HT1080 (cell line): ENCODE data around the gene CACNA1E. TPM values are rescaled to one million over a fixed set of nuclear protein-coding genes. Genes with fewer than 3 reads are reported as not detected.

Source experiments
- DNase-seq: peaks from one replicate; pipeline ENCODE4 v3.0.0-alpha.2; 2015; ENCODE audit warnings: low read depth
- total RNA-seq: library from RNA; depleted of rRNA; stranded (reverse); fragments of >200 nt; shearing (Covaris generic); gene quantifications from 2 replicates; pipeline ENCODE4 v1.2.3, GENCODE V29; 2014

CACNA1E gene
- total RNA-seq, 1 experiment from 2014 or later, result 0.29 TPM

GRCh38 chr1:181765451-181766026 is 282.2 kb downstream of the CACNA1E start:
- no peak for DNase-seq

DNA sequence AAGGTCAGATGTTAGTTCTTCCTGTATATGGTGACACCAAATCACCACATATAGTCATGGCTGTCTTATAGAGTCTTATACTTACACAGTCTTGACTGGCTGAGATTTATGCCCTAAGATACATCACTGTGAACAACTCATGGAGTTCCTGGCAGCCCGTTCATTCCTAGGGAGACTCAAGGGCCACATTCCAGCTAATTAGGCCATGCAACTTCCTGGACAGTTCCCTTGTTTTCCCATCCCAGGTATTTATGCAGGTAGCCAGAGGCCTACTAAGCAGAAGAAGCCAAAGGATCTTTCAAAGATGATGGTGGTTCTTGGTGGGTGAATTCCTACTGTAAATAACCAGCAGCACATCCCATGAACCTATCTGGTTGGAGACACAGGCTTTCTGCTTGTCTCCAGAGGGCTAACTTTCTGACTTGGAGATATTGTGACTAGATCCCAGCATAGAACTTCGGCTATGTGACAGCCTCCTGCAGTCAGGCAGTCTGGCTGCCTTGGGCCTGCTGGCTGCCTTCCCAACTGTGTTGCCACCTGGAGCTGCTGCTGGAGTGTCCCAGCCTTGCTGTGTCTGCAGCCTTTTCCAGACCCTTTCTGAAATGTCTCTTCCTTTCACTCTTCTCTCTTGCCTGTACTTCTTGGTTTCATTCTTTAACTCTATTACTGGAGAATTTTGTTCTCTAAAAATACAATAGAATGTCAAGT is 283.8 kb downstream of the CACNA1E start:
- DNase-seq, result no peak

DNA sequence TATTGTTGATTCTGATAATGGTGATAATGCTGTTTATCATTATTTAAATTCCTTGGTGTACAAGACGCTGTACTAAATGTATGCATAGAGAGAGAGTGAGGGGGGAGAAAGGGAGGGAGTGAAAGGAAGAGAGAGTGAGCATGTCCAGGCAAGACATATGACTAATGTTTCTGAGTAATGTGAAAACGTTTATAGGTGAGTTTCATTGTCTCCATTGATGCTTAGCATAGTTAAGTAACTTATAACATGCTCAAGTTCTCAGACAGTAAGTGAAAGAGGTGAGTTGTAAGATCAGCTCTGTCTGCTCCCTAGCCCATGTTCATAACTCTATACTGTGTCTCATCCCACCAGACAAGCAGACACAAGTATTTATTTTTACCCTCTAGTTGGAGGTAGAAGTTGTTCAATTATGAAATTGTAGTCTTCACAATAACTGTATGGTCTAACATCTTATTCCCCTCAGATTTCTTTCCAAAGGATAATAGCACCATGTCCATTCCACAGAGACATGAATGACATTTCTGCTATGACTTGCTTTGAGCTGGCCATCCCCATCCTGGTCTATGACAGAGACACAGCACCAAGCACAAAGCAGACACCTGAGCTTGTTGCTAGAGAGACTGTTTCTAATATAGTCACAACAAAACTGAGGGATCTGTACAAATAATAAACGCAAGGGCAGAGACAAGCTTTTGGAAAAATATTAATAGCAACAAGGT is 285.1 kb downstream of the CACNA1E start:
- DNase-seq, result peak; percentile 69

DNA sequence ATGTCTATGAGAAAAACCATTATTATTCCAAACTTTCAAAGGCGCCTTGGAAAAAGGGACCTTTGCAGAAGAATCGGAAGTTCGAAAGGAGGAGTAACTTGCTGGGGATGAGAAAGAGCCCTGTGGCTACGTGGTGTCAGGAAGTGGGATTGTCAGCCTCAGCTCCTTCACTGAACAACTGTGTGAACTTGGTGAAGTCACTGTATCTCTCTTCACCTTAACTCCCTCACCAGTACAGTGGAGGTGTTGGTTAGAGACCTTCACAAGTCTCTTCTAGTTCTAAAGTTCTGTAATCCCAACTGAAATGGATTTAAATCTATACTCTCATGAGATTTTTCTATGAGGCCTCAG is 285.6 kb downstream of the CACNA1E start:
- peak; percentile 25 for DNase-seq

- no peak for DNase-seq
Observed at GRCh38 chr1:181769846-181770245, 286.5 kb downstream of the CACNA1E start.

GRCh38 chr1:181772714-181773113 is 289.4 kb downstream of the CACNA1E start:
- DNase-seq, result no peak

- no peak for DNase-seq
Observed at GRCh38 chr1:181776044-181776443, 292.7 kb downstream of the CACNA1E start.

DNA sequence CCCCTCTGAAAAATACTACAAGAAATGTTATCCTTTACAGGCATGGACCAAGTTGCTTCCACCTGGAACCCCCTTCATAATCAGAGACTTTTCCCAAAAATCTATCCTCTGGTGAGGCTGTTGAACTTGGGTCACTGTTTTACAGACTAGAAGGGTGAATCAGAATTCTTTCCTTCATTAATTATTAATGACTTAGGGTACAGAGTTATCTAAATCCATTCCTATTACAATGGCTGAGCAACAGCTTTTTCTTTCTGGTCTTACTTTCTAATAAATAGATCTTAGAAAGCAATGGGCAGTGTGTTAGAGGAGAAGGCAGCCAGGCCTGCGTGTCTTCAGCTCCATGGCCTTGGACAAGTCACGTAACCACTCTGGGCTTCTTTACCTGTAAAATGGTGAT is 294.0 kb downstream of the CACNA1E start:
- no peak for DNase-seq

DNA sequence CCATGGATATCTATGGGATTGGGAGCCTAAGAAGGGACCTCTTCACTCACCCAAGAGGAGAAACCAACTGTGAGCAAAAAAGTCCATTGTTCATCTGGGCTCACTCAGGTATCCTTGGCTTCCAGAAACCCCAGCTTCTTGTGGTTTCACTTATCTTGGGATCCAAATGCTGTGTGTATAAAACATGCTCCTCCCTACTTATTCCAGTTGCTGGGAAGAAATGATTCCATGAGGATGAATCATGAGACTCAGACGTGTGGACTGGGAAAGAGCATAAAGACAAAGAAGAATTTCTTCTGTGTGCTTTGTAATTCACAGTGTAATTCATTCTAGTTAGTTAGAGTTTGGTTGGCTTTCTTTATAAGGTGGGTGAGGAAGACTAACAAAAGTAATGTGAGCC is 294.5 kb downstream of the CACNA1E start:
- peak; percentile 76 for DNase-seq

GRCh38 chr1:181778640-181779260 is 295.4 kb downstream of the CACNA1E start:
- peak; percentile 56 for DNase-seq

GRCh38 chr1:181779343-181779742 is 296.0 kb downstream of the CACNA1E start:
- DNase-seq, result no peak

GRCh38 chr1:181783208-181783607 is 299.9 kb downstream of the CACNA1E start:
- DNase-seq, result no peak

DNA sequence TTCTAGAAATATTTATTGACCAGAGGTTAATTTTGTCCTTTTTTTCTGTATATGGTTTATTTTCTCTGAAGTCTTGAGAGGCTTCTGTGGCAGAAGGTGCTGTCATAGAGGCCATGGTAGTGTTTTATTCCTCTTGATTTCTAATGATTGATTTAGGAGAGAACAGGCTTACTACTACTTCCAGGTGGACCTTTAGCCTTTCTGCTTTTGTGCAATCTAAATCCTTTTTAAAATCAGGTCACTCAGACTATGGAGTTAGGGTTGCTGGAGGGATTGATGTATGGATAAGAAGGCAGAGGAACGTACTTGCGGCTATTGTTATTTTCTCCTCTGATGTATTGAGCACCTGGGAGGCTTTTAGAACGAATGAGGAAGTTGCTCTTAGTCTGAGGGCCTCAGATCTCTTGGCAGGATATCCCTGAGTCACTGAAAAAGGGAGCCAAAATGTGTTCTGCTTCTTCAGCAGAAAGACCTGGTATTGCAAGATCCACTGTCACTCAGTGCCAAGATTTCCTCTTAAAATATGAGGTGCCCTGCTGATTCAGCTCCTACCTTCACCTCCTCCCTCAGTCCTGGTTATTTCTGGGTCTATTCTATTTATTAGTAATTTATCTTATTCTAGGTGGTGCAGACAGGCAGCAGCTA is 300.8 kb downstream of the CACNA1E start:
- no peak for DNase-seq

DNA sequence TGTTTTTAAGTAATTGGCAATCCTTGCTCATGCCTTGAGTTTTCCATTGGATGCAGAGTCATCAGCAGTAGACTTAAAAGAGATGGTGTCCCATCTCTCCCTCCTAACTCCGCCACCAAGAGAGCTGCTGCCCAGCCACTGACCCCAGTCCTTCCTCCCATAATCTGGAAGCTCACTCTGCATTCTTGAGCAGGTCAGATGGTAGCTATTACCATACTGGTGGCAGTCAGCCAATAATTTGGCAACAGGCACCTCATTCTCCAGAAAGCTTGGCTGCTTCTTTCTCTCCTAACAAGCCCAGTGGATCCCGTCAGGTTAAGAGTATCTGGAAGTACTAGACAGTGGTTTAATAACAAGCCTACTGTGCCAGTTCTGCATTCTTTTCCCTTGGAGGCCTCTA is 306.1 kb downstream of the CACNA1E start:
- no peak for DNase-seq

- DNase-seq, result no peak
Observed at GRCh38 chr1:181791721-181792120, 308.4 kb downstream of the CACNA1E start.

DNA sequence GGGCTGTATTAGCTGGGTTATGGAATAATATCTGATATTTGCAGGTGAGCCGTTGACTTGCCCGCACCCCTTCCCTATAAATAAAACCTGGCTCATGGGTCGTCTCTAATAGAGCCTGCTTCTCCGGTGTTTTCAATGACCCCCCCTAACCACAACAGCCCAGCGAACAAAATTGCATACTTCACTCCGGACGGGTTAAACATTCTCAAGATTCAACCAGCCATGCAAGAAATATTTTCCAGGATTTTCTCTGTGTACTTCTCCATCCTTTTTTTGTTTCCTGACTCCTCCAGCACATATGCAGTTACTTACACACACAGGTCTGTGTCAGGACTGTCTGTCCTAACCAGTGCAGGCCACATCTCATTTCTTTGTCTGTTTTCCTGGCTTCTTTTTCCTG is 310.5 kb downstream of the CACNA1E start:
- no peak for DNase-seq

- no peak for DNase-seq
Observed at GRCh38 chr1:181794332-181794731, 311.0 kb downstream of the CACNA1E start.

- no peak for DNase-seq
Observed at GRCh38 chr1:181798191-181798926, 315.0 kb downstream of the CACNA1E start.

DNA sequence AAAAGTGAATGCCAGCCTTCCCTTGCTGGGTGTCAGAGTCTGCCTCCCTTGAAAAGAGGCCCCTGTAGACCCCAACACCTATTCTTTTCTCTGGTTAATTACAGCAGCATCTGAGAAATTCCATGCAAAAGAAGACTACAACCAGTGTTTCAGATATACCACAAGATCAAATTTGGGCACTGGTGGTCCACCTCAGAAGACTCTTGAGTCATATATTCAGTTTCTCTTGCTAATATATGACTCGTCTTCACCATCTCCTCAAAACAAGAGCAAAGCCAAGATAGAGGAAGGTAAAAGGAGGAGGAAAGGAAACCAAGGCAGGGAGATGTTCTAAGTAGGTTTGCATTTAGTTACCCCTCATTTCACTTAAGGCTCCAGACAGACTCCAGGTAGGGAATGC is 318.3 kb downstream of the CACNA1E start:
- DNase-seq, result no peak

- no peak for DNase-seq
Observed at GRCh38 chr1:181802466-181802865, 319.1 kb downstream of the CACNA1E start.

- no peak for DNase-seq
Observed at GRCh38 chr1:181803421-181803820, 320.1 kb downstream of the CACNA1E start.
